ENCODE measurements around the gene PIGN. TPM values are rescaled to one million over a fixed set of nuclear protein-coding genes. Genes with fewer than 3 reads are reported as not detected.
A peak's percentile ranks its signal among the peaks of the same experiment; 100 is the strongest.

PIGN gene
- polyA plus RNA-seq, 1 donor from 2014 or later = 8.7 TPM

GRCh38 chr18:62187543-62188510 lies 971 bp upstream of the PIGN start:
- Histone ChIP-seq H4K20me1 (ENCODE audit: insufficient read depth) (peaks cover 17% of the 10 kb centered on the region), H3F3A (ENCODE audit: insufficient read depth, low read length, poor library complexity, severe bottlenecking) (peaks cover 2% of the 10 kb centered on the region), H3K27me3 (ENCODE audit: insufficient read depth, low read depth, low read length) (no peaks in the 10 kb centered on the region), H3K27ac (ENCODE audit: low read length) (peak overlapping the region; percentile 97), H3K79me2 (replicated peaks; ENCODE audit: insufficient read depth, low read length) (peaks cover 60% of the 10 kb centered on the region), H2AFZ (ENCODE audit: low read depth, low read length) (peak overlapping the region; percentile 81), H3K9me2 (ENCODE audit: insufficient read depth, low read length) (no peaks in the 10 kb centered on the region), H3K4me2 (ENCODE audit: low read length) (peak overlapping the region; percentile 99), H3K4me3 (ENCODE audit: low read length) (peak overlapping the region; percentile 86), H3K9me3 (ENCODE audit: low read length) (no peaks in the 10 kb centered on the region), H3K9ac (ENCODE audit: low read length) (peak overlapping the region; percentile 95), H3K36me3 (ENCODE audit: insufficient read depth, low read length) (no peaks in the 10 kb centered on the region)
- TF ChIP-seq TAF1 (IDR thresholded peaks at IDR 0.05; ENCODE audit: low read depth) (no peak), REST (IDR thresholded peaks at IDR 0.05; ENCODE audit: borderline replicate concordance) (peak; percentile 39), CTCF (IDR thresholded peaks at IDR 0.05; ENCODE audit: poor library complexity, severe bottlenecking) (peak; percentile 48)

GRCh38 chr18:62186499-62186773 lies 420 bp downstream of the PIGN start:
- Histone ChIP-seq H3K9ac (ENCODE audit: low read length) (peak overlapping the region; percentile 58), H3K27me3 (ENCODE audit: insufficient read depth, low read depth, low read length) (no peaks in the 10 kb centered on the region), H3K9me2 (ENCODE audit: insufficient read depth, low read length) (no peaks in the 10 kb centered on the region), H3K4me2 (ENCODE audit: low read length) (peak overlapping the region; percentile 69), H2AFZ (ENCODE audit: low read depth, low read length) (peak overlapping the region; percentile 81), H4K20me1 (ENCODE audit: insufficient read depth) (peaks cover 17% of the 10 kb centered on the region), H3K36me3 (ENCODE audit: insufficient read depth, low read length) (no peaks in the 10 kb centered on the region), H3K79me2 (replicated peaks; ENCODE audit: insufficient read depth, low read length) (peaks cover 47% of the 10 kb centered on the region), H3K27ac (ENCODE audit: low read length) (peak overlapping the region; percentile 49), H3F3A (ENCODE audit: insufficient read depth, low read length, poor library complexity, severe bottlenecking) (peaks cover 2% of the 10 kb centered on the region), H3K4me3 (ENCODE audit: low read length) (peak overlapping the region; percentile 86), H3K9me3 (ENCODE audit: low read length) (no peaks in the 10 kb centered on the region)
- TF ChIP-seq RAD21 (conservative IDR thresholded peaks at IDR 0.05) (peak; percentile 12), SMC3 (conservative IDR thresholded peaks at IDR 0.05; ENCODE audit: poor library complexity) (peak; percentile 22), CTCF (IDR thresholded peaks at IDR 0.05; ENCODE audit: poor library complexity, severe bottlenecking) (no peak), TAF1 (IDR thresholded peaks at IDR 0.05; ENCODE audit: low read depth) (peak; percentile 27), EP300 (conservative IDR thresholded peaks at IDR 0.05; ENCODE audit: poor library complexity, severe bottlenecking) (peak; percentile 12), POLR2AphosphoS5 (IDR thresholded peaks at IDR 0.05) (no peak), EZH2 (IDR thresholded peaks at IDR 0.05; ENCODE audit: borderline replicate concordance, insufficient read depth, low read length, poor library complexity, severe bottlenecking) (no peak), MXI1 (conservative IDR thresholded peaks at IDR 0.05; ENCODE audit: poor library complexity, severe bottlenecking) (peak; percentile 94), REST (IDR thresholded peaks at IDR 0.05; ENCODE audit: borderline replicate concordance) (no peak)

Data from neural cell (in vitro differentiated cells).